VCaP (cell line): ENCODE data around the gene TUBG2.

Experiments
- H3K27ac ChIP-seq: fragments of 450-650 bp; 2 replicates; pipeline ENCODE4 v1.5.1; 2017
- TF ChIP-seq, protein P1 (sequence below): fragments of 450-650 bp; conservative IDR thresholded peaks from 2 replicates; pipeline ENCODE4 v1.5.1; 2017; ENCODE audit warnings: mild to moderate bottlenecking, moderate library complexity

Gene TUBG2

GRCh38 chr17:42698736-42699414 is 39.8 kb downstream of the TUBG2 start:
- TF ChIP-seq, protein P1, sequence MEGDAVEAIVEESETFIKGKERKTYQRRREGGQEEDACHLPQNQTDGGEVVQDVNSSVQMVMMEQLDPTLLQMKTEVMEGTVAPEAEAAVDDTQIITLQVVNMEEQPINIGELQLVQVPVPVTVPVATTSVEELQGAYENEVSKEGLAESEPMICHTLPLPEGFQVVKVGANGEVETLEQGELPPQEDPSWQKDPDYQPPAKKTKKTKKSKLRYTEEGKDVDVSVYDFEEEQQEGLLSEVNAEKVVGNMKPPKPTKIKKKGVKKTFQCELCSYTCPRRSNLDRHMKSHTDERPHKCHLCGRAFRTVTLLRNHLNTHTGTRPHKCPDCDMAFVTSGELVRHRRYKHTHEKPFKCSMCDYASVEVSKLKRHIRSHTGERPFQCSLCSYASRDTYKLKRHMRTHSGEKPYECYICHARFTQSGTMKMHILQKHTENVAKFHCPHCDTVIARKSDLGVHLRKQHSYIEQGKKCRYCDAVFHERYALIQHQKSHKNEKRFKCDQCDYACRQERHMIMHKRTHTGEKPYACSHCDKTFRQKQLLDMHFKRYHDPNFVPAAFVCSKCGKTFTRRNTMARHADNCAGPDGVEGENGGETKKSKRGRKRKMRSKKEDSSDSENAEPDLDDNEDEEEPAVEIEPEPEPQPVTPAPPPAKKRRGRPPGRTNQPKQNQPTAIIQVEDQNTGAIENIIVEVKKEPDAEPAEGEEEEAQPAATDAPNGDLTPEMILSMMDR: no peak
- no peak overlapping the region for H3K27ac ChIP-seq

DNA sequence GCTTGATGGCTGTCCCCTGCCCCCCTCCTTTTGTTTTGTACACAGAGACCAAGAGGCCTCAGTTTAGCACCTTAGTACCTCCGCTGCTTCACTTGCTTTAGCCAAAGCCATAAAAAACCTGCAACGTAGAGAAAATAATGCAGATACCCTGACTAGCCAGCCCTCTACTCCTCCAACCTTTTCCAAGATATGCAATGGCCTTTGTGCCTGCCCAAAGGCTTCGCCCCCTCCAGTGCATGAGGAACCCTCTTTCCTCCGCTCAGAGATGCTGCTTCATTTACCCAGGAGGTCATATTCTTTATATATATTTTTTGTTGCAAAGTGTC is 40.3 kb downstream of the TUBG2 start:
- TF ChIP-seq, protein P1: no peak

GRCh38 chr17:42700586-42701289 is 41.7 kb downstream of the TUBG2 start:
- H3K27ac ChIP-seq: no peak overlapping the region
- TF ChIP-seq, protein P1: no peak

More for the DNA sequence above, 40.3 kb downstream of the TUBG2 start:
- no peak overlapping the region for H3K27ac ChIP-seq

GRCh38 chr17:42702446-42702845 is 43.4 kb downstream of the TUBG2 start:
- no peak overlapping the region for H3K27ac ChIP-seq
- TF ChIP-seq, protein P1: no peak

GRCh38 chr17:42704490-42704836 is 45.4 kb downstream of the TUBG2 start:
- TF ChIP-seq, protein P1: no peak
- no peak overlapping the region for H3K27ac ChIP-seq

DNA sequence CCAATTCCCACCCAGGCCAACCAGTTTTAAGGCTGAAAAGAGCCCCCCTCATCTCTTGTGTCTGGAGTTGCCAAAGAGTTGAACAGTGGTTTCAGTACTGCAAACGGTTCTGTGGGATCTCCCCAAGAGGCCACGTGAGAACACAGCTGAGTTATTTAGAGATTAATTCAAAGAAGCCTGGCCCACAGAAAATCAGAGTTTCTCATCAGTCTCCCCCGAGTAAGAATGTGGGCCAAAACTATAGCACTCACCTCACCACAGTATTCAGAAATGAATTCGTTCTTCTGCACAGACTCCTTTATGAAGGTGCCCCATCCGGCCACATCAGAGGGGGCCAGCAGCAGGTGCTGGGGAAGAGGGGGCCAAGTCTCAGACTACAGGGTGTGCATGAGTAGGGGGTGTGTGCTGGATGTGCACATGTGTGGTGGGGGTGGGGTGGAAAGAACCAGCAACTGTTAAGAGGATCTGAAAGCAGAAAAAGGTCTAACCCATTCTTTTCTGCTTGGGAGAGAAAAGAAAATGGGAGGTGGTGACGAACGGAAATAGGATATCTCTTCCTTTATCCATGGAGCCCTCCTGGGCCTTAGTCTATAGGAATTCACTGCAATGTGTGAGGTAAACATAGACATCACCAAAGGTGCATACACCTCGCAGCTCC is 45.9 kb downstream of the TUBG2 start:
- TF ChIP-seq, protein P1: no peak
- no peak overlapping the region for H3K27ac ChIP-seq

DNA sequence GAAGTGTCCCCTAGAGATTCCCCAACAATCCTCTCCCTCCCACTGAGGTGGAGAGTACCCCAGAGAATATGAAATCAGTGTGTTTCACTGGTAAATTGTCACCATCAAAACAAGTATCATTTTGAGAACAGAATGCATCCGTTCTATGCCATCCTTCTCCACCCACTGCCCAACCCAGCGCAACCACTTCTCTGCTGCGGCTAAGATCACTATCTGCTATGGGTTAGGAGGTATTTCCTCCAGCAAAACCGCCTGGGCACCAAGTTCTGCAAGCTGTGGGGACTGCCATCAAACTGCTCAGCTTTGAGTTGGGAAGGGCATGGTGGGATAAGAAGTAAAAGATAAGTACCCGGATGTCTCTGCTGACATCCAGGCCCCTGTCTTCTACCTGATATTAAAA is 47.6 kb downstream of the TUBG2 start:
- TF ChIP-seq, protein P1: no peak
- no peak overlapping the region for H3K27ac ChIP-seq
